WTC11 (cell line): Measurements from ENCODE around the gene NR2F6. TPM values are rescaled to one million over a fixed set of nuclear protein-coding genes. Genes with fewer than 3 reads are reported as not detected.

Source experiments
- ATF1 ChIP-seq: sonication (generic); formaldehyde crosslinking; IDR thresholded peaks from 2 replicates; pipeline ENCODE4 v1.8.1; 2023; ENCODE audit warnings: mild to moderate bottlenecking, moderate library complexity, missing genetic modification reagents
- FOXK1 ChIP-seq: sonication (generic); formaldehyde crosslinking; IDR thresholded peaks from 2 replicates; pipeline ENCODE4 v1.8.0; 2022; ENCODE audit warnings: mild to moderate bottlenecking, moderate library complexity, missing genetic modification reagents
- FOXP1 ChIP-seq: sonication (generic); formaldehyde crosslinking; IDR thresholded peaks from 2 replicates; pipeline ENCODE4 v1.8.0; 2022; ENCODE audit warnings: missing genetic modification reagents, mild to moderate bottlenecking, moderate library complexity, borderline replicate concordance
- HMGA2 ChIP-seq: fragments of 250-450 bp; sonication (Bioruptor Pico); IDR thresholded peaks from 2 replicates; pipeline ENCODE4 v1.4.0; 2021; ENCODE audit warnings: mild to moderate bottlenecking, moderate library complexity
- IRF2 ChIP-seq: sonication (generic); formaldehyde crosslinking; IDR thresholded peaks from 2 replicates; pipeline ENCODE4 v1.8.0; 2022; ENCODE audit warnings: low read depth, missing genetic modification reagents, borderline replicate concordance
- JUN ChIP-seq: sonication (generic); formaldehyde crosslinking; IDR thresholded peaks from 2 replicates; pipeline ENCODE4 v1.8.0; 2023; ENCODE audit warnings: mild to moderate bottlenecking, missing genetic modification reagents
- NFYB ChIP-seq: sonication (generic); formaldehyde crosslinking; conservative IDR thresholded peaks from 2 replicates; pipeline ENCODE4 v1.8.0; 2022; ENCODE audit warnings: low read depth, missing genetic modification reagents
- OVOL2 ChIP-seq: fragments of 250-450 bp; sonication (Bioruptor Pico); IDR thresholded peaks from 2 replicates; pipeline ENCODE4 v1.9.0; 2021; ENCODE audit warnings: mild to moderate bottlenecking, borderline replicate concordance
- PREB ChIP-seq: sonication (generic); formaldehyde crosslinking; IDR thresholded peaks from 2 replicates; pipeline ENCODE4 v1.8.1; 2022; ENCODE audit warnings: mild to moderate bottlenecking, missing genetic modification reagents, moderate library complexity, borderline replicate concordance
- USF1 ChIP-seq: sonication (generic); formaldehyde crosslinking; IDR thresholded peaks from 2 replicates; pipeline ENCODE4 v1.8.0; 2022; ENCODE audit warnings: mild to moderate bottlenecking, missing genetic modification reagents
- ZMAT4 ChIP-seq: fragments of 250-450 bp; sonication (Bioruptor Pico); IDR thresholded peaks from 2 replicates; pipeline ENCODE4 v1.9.0; 2021; ENCODE audit warnings: mild to moderate bottlenecking
- ZNF121 ChIP-seq: sonication (generic); formaldehyde crosslinking; IDR thresholded peaks from 2 replicates; pipeline ENCODE4 v1.8.0; 2023; ENCODE audit warnings: missing genetic modification reagents
- ZNF219 ChIP-seq: sonication (generic); formaldehyde crosslinking; IDR thresholded peaks from 2 replicates; pipeline ENCODE4 v1.8.0; 2023; ENCODE audit warnings: missing genetic modification reagents, mild to moderate bottlenecking, borderline replicate concordance
- ZNF232 ChIP-seq: sonication (generic); formaldehyde crosslinking; IDR thresholded peaks from 2 replicates; pipeline ENCODE4 v1.8.0; 2022; ENCODE audit warnings: mild to moderate bottlenecking, missing genetic modification reagents
- ZNF317 ChIP-seq: sonication (generic); formaldehyde crosslinking; IDR thresholded peaks from 2 replicates; pipeline ENCODE4 v1.8.1; 2023; ENCODE audit warnings: low read depth, mild to moderate bottlenecking, moderate library complexity, missing genetic modification reagents, borderline replicate concordance
- ZNF423 ChIP-seq: fragments of 250-450 bp; sonication (Bioruptor Pico); IDR thresholded peaks from 2 replicates; pipeline ENCODE4 v2.1.2; 2022; ENCODE audit warnings: mild to moderate bottlenecking, moderate library complexity
- ZNF671 ChIP-seq: fragments of 250-450 bp; sonication (Bioruptor Pico); IDR thresholded peaks from 2 replicates; pipeline ENCODE4 v1.8.0; 2021; ENCODE audit warnings: mild to moderate bottlenecking
- total RNA-seq: library from RNA; stranded (reverse); gene quantifications from 3 replicates; pipeline ENCODE4 v1.2.3, GENCODE V29; 2021
- TF ChIP-seq, protein P1 (sequence below): sonication (generic); formaldehyde crosslinking; IDR thresholded peaks from 2 replicates; pipeline ENCODE4 v1.8.1; 2023; ENCODE audit warnings: mild to moderate bottlenecking, missing genetic modification reagents, moderate library complexity
- TF ChIP-seq, protein P2 (sequence below): fragments of 250-450 bp; sonication (Bioruptor Pico); conservative IDR thresholded peaks from 2 replicates; pipeline ENCODE4 v1.9.0; 2021; ENCODE audit warnings: mild to moderate bottlenecking
- TF ChIP-seq, protein P3 (sequence below): fragments of 250-450 bp; sonication (Bioruptor Pico); IDR thresholded peaks from 2 replicates; pipeline ENCODE4 v1.9.0; 2021; ENCODE audit warnings: mild to moderate bottlenecking
- TF ChIP-seq, protein P4 (sequence below): fragments of 250-450 bp; sonication (Bioruptor Pico); IDR thresholded peaks from 2 replicates; pipeline ENCODE4 v1.9.0; 2021; ENCODE audit warnings: moderate library complexity, mild to moderate bottlenecking, inconsistent platforms, borderline replicate concordance
- TF ChIP-seq, protein P5 (sequence below): sonication (generic); formaldehyde crosslinking; IDR thresholded peaks from 2 replicates; pipeline ENCODE4 v1.8.0; 2022; ENCODE audit warnings: mild to moderate bottlenecking, missing genetic modification reagents
- TF ChIP-seq, protein P6 (sequence below): sonication (generic); formaldehyde crosslinking; IDR thresholded peaks from 2 replicates; pipeline ENCODE4 v1.8.0; 2023; ENCODE audit warnings: mild to moderate bottlenecking, missing genetic modification reagents

Gene NR2F6
- total RNA-seq, 1 experiment from 2014 or later = 145 TPM

GRCh38 chr19:17226002-17226933, 19.5 kb downstream of the NR2F6 start, which contains the start of gene OCEL1 (continued):
- TF ChIP-seq, protein P1, sequence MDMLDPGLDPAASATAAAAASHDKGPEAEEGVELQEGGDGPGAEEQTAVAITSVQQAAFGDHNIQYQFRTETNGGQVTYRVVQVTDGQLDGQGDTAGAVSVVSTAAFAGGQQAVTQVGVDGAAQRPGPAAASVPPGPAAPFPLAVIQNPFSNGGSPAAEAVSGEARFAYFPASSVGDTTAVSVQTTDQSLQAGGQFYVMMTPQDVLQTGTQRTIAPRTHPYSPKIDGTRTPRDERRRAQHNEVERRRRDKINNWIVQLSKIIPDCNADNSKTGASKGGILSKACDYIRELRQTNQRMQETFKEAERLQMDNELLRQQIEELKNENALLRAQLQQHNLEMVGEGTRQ (CRISPR knock-in tag) = no peak
- TF ChIP-seq, protein P2, sequence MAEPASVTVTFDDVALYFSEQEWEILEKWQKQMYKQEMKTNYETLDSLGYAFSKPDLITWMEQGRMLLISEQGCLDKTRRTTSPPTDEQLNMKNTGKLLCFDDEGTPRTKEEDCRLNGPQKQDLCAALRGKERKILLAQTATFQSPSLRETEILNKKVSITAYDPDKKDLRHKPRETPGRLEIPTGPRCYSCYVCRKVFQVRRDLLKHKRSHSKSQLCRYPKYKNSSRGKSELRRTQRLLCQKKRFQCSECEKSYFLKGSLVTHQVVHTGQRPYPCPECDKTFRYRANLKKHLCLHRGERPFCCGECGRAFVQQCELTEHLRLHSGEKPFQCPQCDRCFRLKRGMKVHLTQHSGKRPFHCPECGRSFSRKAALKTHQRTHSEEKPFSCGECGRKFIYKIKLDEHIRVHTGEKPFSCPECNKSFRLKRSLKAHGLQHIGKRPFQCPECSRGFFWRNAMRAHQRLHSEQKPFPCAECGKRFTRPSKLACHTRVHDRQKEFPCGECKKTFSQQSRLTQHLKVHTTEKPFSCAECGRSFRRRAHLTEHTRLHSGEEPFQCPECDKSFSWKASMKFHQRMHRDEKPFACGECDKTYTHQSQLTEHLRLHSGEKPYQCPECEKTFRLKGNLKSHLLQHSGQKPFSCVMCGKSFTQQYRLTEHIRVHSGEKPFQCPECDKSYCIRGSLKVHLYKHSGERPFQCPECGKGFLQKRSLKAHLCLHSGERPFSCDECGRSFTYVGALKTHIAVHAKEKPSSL (CRISPR knock-in tag) = no peak
- TF ChIP-seq, protein P3, sequence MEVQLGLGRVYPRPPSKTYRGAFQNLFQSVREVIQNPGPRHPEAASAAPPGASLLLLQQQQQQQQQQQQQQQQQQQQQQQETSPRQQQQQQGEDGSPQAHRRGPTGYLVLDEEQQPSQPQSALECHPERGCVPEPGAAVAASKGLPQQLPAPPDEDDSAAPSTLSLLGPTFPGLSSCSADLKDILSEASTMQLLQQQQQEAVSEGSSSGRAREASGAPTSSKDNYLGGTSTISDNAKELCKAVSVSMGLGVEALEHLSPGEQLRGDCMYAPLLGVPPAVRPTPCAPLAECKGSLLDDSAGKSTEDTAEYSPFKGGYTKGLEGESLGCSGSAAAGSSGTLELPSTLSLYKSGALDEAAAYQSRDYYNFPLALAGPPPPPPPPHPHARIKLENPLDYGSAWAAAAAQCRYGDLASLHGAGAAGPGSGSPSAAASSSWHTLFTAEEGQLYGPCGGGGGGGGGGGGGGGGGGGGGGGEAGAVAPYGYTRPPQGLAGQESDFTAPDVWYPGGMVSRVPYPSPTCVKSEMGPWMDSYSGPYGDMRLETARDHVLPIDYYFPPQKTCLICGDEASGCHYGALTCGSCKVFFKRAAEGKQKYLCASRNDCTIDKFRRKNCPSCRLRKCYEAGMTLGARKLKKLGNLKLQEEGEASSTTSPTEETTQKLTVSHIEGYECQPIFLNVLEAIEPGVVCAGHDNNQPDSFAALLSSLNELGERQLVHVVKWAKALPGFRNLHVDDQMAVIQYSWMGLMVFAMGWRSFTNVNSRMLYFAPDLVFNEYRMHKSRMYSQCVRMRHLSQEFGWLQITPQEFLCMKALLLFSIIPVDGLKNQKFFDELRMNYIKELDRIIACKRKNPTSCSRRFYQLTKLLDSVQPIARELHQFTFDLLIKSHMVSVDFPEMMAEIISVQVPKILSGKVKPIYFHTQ (CRISPR knock-in tag) = no peak
- TF ChIP-seq HMGA2 (CRISPR knock-in tag) (no peak), ZMAT4 (no peak), IRF2 (CRISPR knock-in tag) (no peak), ZNF121 (no peak), PREB (CRISPR knock-in tag) (no peak), ZNF671 (no peak), OVOL2 (CRISPR knock-in tag) (no peak), NFYB (CRISPR knock-in tag) (peak; percentile 49; the same call in 1 of the 2 replicates), FOXK1 (peak; percentile 14; the same call in 1 of the 2 replicates), ZNF423 (peak; percentile 87), ZNF317 (CRISPR knock-in tag) (no peak), JUN (CRISPR knock-in tag) (no peak), FOXP1 (CRISPR knock-in tag) (0 out of 2 replicates have a peak, but pooled peaks have one; percentile 39), ATF1 (CRISPR knock-in tag) (no peak), ZNF219 (CRISPR knock-in tag) (no peak), USF1 (CRISPR knock-in tag) (peak; percentile 11; the same call in 1 of the 2 replicates), ZNF232 (CRISPR knock-in tag) (peak; percentile 75; the same call in 1 of the 2 replicates)
- TF ChIP-seq, protein P4, sequence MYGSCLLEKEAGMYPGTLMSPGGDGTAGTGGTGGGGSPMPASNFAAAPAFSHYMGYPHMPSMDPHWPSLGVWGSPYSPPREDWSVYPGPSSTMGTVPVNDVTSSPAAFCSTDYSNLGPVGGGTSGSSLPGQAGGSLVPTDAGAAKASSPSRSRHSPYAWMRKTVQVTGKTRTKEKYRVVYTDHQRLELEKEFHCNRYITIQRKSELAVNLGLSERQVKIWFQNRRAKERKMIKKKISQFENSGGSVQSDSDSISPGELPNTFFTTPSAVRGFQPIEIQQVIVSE = no peak
- TF ChIP-seq, protein P5, sequence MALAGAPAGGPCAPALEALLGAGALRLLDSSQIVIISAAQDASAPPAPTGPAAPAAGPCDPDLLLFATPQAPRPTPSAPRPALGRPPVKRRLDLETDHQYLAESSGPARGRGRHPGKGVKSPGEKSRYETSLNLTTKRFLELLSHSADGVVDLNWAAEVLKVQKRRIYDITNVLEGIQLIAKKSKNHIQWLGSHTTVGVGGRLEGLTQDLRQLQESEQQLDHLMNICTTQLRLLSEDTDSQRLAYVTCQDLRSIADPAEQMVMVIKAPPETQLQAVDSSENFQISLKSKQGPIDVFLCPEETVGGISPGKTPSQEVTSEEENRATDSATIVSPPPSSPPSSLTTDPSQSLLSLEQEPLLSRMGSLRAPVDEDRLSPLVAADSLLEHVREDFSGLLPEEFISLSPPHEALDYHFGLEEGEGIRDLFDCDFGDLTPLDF (CRISPR knock-in tag) = no peak
- TF ChIP-seq, protein P6, sequence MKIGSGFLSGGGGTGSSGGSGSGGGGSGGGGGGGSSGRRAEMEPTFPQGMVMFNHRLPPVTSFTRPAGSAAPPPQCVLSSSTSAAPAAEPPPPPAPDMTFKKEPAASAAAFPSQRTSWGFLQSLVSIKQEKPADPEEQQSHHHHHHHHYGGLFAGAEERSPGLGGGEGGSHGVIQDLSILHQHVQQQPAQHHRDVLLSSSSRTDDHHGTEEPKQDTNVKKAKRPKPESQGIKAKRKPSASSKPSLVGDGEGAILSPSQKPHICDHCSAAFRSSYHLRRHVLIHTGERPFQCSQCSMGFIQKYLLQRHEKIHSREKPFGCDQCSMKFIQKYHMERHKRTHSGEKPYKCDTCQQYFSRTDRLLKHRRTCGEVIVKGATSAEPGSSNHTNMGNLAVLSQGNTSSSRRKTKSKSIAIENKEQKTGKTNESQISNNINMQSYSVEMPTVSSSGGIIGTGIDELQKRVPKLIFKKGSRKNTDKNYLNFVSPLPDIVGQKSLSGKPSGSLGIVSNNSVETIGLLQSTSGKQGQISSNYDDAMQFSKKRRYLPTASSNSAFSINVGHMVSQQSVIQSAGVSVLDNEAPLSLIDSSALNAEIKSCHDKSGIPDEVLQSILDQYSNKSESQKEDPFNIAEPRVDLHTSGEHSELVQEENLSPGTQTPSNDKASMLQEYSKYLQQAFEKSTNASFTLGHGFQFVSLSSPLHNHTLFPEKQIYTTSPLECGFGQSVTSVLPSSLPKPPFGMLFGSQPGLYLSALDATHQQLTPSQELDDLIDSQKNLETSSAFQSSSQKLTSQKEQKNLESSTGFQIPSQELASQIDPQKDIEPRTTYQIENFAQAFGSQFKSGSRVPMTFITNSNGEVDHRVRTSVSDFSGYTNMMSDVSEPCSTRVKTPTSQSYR (CRISPR knock-in tag) = no peak
